Measurements from ENCODE around the gene MORN2.
"Not testable (repeated sequence)": the region's sequence is repeated elsewhere in the genome, so short reads cannot be mapped to it uniquely, and the experiment has no call there.

Gene MORN2

GRCh38 chr2:38875576-38876367, at the start of gene MORN2, which contains the start of gene DHX57:
TSS of gene MORN2 (plus strand) at chr2:38875976.
TSS of gene DHX57 (minus strand) at chr2:38875934. CDS start at chr2:38868405, 7,529 bp downstream.
- DNase-seq: peak; percentile 57

- not testable (repeated sequence) for DNase-seq
Observed at GRCh38 chr2:38827539-38828145, 48.1 kb upstream of the MORN2 start.

DNA sequence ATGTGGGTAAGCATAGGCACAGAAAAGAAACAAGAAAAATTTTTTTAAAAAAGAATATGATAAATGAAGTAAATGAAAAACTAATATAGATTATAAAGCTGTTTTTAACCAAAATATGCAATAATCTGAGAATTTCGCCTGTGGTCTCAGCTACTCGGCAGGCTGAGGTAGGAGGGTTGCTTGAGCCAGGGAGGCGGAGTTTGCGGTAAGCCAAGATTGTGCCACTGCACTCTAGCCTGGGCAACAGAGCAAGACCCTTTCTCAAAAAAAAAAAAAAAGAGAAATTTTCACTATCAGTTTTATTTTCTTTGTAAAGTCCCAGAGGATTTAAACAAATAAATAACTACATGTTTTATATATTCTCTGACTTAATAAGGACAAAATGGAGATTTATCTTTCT, 47.3 kb upstream of the MORN2 start:
- no peak for DNase-seq

DNA sequence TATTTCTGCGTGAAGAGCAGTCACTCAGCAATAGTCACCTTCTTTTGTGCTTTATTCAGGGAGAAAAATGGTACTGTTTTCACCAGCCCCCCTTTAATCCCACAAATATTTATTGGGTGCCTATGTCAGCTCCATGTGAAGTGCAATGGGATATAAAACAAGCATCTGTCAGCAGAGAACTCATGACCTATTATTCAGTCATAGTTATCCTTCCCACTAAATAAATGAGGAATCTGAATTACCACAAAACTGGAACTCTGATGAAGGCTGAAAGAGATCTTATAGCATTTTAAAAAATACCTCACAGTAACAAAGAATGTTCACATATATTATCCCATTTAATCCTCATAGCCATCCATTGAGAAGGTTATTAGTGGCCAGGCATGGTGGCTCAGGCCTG, 45.8 kb upstream of the MORN2 start:
- no peak for DNase-seq

GRCh38 chr2:38830526-38831159, 45.1 kb upstream of the MORN2 start:
- no peak for DNase-seq

GRCh38 chr2:38835015-38835601, 40.7 kb upstream of the MORN2 start:
- DNase-seq: no peak

DNA sequence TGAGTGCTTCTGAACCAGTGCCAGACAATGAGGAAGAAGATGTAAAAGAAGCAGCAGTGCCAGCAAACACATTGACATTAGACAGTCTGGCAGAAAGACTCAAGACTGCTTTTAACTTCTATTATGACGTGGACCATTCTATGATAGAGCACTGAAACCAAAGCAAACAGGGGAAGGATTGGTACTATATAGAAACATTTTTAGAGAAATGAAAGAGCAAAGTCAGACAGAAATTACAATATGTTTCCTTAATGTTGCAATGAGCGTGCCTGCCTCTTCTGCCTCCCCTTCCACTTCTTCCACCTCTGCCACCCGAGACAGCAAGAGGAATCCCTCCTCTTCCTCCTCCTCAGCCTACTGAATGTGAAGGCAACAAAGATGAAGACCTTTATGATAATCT, 39.8 kb upstream of the MORN2 start:
- no peak for DNase-seq

GRCh38 chr2:38836791-38837190, 39.0 kb upstream of the MORN2 start:
- no peak for DNase-seq

DNA sequence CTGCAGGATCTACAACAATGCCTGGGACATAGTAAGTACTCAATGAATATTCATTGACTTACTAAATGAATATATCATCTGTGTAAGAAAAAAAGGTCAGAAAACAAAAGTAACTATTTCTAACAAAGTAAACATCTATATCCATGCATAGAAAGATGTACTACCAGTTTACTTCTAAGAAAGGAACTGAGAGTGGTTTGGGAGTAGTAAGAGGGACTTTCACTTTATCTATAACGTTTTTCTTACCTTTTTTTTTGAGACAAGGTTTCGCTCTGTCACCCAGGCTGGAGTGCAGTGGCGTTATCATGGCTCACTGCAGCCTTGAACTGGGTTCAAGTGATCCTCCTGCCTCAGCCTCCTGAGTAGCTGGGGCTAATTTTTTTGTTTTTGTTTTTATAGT, 25.7 kb upstream of the MORN2 start:
- no peak for DNase-seq

DNA sequence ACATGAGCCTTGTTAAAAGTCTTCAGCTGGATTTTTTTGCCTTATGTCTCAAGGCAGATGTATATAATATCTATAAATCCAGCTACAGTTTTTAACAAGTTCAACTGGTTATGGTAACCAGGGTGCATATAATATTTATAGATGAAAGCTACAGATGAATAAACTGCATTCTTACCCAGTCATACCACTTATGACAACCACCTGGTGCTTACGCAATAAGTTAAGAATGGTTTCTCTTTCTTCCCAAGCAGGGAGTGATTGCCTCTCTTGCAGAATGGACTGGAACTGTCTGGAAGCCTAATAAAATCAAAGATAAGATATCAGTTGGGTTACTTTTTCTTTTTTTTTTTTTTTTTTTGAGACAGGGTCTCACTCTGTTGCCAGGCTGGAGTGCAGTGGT, 19.6 kb upstream of the MORN2 start:
- no peak for DNase-seq

- DNase-seq: no peak
Observed at GRCh38 chr2:38862476-38862875, 13.3 kb upstream of the MORN2 start.

DNA sequence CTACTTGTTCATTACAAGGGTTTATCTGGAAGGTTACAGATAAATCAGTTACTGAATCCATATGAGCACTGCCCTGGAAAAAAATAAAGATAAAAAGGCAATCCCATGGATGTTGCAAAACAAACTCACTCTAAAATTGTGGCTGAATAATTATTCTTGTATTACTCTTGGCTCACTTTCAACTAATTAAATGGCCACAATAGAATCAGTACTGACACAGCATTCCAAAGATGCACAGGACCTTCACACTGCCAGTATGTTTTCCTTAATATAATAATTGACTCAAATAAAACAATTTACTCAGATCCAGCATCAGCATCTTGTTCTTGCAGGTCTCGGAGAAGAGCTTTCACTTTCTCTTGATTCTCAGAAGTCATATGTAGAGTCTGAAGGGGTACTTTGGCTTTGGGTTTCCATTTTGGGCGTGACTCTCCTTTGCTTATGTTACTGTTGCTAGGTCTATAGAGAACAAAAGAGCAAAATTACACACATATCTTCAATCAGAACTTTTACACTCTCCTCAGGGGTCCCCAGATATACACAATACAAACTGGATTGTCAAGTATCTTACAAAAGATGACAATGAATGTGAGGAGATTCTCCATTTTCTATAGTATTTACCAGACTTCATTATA, 12.6 kb upstream of the MORN2 start:
- no peak for DNase-seq

DNA sequence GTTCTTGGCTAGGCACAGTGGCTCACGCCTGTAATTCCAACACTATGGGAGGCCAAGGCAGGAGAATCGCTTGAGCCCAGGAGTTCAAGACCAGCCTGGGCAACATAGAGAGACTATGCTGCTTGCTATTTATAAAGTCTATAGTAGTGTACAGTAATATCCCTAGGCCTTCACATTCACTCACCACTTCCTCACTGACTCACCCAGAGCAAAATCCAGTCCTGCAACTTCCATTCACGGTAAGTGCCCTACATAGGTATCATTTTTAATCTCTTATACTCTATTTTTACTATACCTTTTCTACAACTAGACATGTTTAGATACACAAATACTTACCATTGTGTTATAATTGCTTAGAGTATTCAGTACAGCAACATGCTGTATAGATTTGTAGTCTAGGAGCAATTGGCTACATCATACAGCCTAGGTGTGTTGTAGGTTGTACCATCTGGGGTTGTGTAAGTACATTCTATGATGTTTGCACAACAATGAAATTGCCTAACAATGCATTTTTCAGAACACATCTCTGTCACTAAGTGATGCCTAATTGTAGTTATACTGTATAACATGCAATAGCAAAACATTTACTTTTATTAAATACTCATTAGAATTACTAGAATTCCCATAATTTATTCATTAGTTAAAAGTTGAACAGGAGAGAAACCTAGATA, 8.9 kb upstream of the MORN2 start:
- no peak for DNase-seq

- no peak for DNase-seq
Observed at GRCh38 chr2:38871432-38871831, 4.3 kb upstream of the MORN2 start.

DNA sequence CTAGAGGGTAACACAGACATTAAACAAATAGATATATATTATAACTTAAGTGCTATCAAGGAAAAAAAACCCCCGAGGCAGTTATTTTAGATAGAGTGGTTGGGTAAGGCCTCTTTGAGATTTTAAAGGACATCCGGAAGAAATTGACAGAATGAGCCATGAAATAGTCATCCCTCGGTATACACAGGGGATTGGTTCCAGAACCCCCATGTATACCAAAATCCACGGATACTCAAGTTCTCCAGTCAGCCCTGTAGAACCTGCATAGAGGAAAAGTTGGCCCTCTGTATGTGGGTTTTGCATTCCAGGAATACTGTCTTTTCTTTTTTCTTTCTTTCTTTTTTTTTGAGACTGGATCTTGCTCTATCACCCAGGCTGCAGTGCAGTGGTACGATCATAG, 2.0 kb upstream of the MORN2 start:
- no peak for DNase-seq

DNA sequence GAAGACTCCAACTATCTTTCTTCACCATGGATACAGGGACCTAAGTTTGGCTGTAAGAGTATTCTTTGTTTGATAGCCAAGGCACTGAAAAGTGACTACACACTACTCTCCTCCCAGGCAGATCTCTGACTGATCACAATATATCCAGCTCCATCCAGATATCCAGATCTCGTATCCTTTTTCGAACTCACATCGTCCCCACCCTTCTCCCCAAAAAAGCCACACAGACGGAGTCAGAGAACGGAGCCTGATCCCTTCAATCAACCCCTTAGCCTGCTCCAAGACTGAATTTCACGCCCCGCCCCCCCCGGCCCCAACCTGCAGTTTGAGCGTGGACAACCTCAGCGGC, 575 bp upstream of the MORN2 start:
- DNase-seq: no peak

GRCh38 chr2:38876407-38876806, 631 bp downstream of the MORN2 start:
- DNase-seq: no peak

DNA sequence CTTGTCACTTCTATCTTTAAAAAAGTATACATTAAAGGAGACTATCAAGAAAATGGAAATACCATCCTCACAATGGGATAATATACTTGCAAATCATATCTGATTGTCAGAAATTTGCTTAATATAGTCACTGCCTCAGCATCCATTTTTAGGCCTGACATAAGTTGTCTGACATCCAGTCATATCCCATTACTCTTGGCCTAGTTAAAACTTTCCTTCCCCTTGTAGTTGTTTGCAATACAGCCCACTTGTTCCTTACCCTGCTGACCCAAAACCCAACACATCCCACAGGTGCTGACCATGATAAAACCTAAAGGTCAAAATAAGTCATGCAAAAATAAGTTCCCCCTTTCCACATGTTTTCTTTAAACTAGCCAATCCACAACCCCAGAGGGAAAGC, 10.3 kb downstream of the MORN2 start:
- DNase-seq: no peak

- DNase-seq: no peak
Observed at GRCh38 chr2:38887347-38887746, 11.6 kb downstream of the MORN2 start.

- no peak for DNase-seq
Observed at GRCh38 chr2:38887902-38888554, 12.3 kb downstream of the MORN2 start.

- DNase-seq: no peak
Observed at GRCh38 chr2:38889045-38889444, 13.3 kb downstream of the MORN2 start.

DNA sequence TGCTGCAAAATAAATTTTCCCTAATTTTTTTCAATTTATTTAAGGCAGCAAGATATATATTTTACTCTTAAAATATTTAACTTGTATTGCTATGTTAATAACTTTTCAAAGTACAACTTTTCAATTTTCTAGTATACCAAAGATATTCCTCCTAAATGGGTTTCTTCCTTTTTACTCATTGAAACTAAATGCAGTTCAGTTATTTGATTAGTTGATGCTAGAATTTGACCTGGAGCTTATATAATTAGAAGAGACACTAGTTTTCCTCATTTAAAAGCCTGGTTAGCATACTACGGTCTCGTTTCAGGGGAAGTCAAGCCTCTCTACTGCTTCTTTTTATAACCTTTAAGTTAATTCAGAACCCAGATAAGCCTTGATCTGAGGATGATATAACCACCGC, 13.8 kb downstream of the MORN2 start, which contains the start of gene ARHGEF33:
Gene ARHGEF33 (plus strand): TSS at position 301 of the 400 bp plus-strand sequence. CDS start 29,573 bp downstream, outside the sequence.
- no peak for DNase-seq
